ENCODE results near the gene TPH1. TPM values are rescaled to one million over a fixed set of nuclear protein-coding genes. Genes with fewer than 3 reads are reported as not detected.

The TPH1 gene
- total RNA-seq, 2 experiments from 2014 or later, result 0.23 to 0.35 TPM

Other genes starting within 250 kb of the TPH1 start
- 10 to 100 TPM; 33.7 to 33.9 TPM for gene SERGEF, start 33.2 kb downstream of the TPH1 start, total RNA-seq
- 10 to 100 TPM; 25.2 to 26.6 TPM for gene SAAL1, start 59.8 kb upstream of the TPH1 start, total RNA-seq
- not detected for gene MRGPRX3, start 86.3 kb upstream of the TPH1 start, total RNA-seq
- not detected for gene MRGPRX4, start 126.6 kb upstream of the TPH1 start, total RNA-seq
- gene SAA4, start 190.5 kb upstream of the TPH1 start, total RNA-seq, result not detected
- gene SAA2, start 202.4 kb upstream of the TPH1 start, total RNA-seq, result under 1 TPM in 1 of 2 experiments, not detected in 1; 0.27 TPM
- not detected for gene SAA1, start 220.0 kb upstream of the TPH1 start, total RNA-seq